ENCODE data around the gene CCN5. TPM values are rescaled to one million over a fixed set of nuclear protein-coding genes. Genes with fewer than 3 reads are reported as not detected.

CCN5 gene
- total RNA-seq, 1 donor from 2014 or later, result not detected

DNA sequence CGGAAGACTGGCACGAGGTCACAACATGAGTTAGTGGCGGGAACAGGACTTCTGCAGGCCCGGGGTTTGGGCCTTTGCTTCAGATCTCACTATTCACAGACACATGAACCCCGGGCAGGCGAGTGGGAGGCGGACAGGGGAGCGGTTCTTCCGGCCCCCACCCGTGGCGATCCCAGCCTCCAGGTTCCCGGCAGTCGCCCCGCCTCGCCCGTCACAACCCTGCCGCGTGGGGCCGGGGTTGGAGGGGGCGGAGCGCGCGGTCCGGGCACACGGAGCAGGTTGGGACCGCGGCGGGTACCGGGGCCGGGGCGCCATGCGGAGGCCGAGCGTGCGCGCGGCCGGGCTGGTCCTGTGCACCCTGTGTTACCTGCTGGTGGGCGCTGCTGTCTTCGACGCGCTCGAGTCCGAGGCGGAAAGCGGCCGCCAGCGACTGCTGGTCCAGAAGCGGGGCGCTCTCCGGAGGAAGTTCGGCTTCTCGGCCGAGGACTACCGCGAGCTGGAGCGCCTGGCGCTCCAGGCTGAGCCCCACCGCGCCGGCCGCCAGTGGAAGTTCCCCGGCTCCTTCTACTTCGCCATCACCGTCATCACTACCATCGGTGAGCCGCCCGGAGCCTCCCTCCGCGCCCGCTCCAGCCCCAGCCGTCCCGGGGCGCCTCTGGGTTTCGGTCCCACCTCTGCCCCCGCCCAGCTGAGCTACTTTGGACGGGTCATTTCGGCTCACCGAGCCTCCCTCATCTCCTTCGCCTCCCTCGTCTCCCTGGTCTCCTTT is 30.6 kb downstream of the CCN5 start, which contains the start of gene KCNK15:
TSS of gene KCNK15 (plus strand) at position 268 of the 769 bp plus-strand sequence. CDS start at position 314, 46 bp downstream.
- Mint-ChIP-seq H3K4me3 (ENCODE audit: unreplicated experiment) (peak within 1 kb of the TSS; percentile 42), H3K4me1 (ENCODE audit: unreplicated experiment) (peaks cover 3% of the 10 kb centered on the region), H3K27me3 (ENCODE audit: unreplicated experiment) (peaks cover 15% of the 10 kb centered on the region), H3K9me3 (ENCODE audit: unreplicated experiment) (no peaks in the 10 kb centered on the region), H3K36me3 (ENCODE audit: low read depth, unreplicated experiment) (no peaks in the 10 kb centered on the region), H3K27ac (ENCODE audit: unreplicated experiment) (no peak within 1 kb of the TSS)
- peak; percentile 30 for DNase-seq (ENCODE audit: low spot score)
- TF ChIP-seq, protein P1, sequence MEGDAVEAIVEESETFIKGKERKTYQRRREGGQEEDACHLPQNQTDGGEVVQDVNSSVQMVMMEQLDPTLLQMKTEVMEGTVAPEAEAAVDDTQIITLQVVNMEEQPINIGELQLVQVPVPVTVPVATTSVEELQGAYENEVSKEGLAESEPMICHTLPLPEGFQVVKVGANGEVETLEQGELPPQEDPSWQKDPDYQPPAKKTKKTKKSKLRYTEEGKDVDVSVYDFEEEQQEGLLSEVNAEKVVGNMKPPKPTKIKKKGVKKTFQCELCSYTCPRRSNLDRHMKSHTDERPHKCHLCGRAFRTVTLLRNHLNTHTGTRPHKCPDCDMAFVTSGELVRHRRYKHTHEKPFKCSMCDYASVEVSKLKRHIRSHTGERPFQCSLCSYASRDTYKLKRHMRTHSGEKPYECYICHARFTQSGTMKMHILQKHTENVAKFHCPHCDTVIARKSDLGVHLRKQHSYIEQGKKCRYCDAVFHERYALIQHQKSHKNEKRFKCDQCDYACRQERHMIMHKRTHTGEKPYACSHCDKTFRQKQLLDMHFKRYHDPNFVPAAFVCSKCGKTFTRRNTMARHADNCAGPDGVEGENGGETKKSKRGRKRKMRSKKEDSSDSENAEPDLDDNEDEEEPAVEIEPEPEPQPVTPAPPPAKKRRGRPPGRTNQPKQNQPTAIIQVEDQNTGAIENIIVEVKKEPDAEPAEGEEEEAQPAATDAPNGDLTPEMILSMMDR (IDR thresholded peaks at IDR 0.05; ENCODE audit: unreplicated experiment), result no peak

DNA sequence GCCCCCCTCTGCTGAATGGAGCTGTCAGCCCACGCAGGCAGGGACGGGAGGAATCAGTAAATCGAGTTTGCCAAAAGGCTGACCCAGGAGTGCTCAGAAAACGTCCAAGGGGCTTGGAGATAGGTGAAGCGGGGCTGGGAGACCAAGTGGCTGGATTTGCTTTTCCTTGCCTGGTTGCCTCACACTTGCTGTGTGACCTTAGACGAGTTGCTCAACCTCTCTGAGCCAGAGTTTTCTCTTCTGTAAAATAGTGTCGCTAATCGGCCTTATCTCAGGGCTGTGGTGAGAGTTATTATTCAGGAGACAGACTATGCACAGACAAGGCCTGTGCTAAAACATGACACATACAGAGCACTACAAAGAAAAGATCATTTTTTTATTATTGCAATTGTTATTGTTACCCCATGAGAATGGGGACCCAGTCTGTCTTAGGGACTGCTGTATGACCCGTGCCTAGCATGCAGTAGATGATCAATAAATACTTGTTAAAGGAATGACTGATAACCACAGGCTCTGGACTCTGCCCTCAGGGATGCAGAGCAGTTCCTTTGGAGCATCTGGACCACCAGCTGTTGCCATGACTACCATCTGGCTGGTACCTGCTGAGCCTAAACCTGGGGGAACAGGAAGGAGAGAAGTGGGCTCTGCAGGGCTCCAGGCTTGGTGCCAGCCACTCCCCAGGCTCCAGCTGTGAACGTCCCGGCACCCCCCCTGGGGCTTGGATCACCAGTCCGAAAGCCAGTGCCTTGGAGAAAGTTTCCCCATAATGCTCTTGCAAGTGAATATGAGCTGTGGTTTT is 31.4 kb downstream of the CCN5 start:
- Mint-ChIP-seq H3K4me3 (ENCODE audit: unreplicated experiment) (no peak overlapping the region), H3K27me3 (ENCODE audit: unreplicated experiment) (peaks cover 17% of the 10 kb centered on the region), H3K36me3 (ENCODE audit: low read depth, unreplicated experiment) (no peaks in the 10 kb centered on the region), H3K4me1 (ENCODE audit: unreplicated experiment) (peaks cover 3% of the 10 kb centered on the region), H3K27ac (ENCODE audit: unreplicated experiment) (no peak overlapping the region), H3K9me3 (ENCODE audit: unreplicated experiment) (no peaks in the 10 kb centered on the region)
- TF ChIP-seq, protein P1 (IDR thresholded peaks at IDR 0.05; ENCODE audit: unreplicated experiment), result no peak
- DNase-seq (ENCODE audit: low spot score), result no peak

DNA sequence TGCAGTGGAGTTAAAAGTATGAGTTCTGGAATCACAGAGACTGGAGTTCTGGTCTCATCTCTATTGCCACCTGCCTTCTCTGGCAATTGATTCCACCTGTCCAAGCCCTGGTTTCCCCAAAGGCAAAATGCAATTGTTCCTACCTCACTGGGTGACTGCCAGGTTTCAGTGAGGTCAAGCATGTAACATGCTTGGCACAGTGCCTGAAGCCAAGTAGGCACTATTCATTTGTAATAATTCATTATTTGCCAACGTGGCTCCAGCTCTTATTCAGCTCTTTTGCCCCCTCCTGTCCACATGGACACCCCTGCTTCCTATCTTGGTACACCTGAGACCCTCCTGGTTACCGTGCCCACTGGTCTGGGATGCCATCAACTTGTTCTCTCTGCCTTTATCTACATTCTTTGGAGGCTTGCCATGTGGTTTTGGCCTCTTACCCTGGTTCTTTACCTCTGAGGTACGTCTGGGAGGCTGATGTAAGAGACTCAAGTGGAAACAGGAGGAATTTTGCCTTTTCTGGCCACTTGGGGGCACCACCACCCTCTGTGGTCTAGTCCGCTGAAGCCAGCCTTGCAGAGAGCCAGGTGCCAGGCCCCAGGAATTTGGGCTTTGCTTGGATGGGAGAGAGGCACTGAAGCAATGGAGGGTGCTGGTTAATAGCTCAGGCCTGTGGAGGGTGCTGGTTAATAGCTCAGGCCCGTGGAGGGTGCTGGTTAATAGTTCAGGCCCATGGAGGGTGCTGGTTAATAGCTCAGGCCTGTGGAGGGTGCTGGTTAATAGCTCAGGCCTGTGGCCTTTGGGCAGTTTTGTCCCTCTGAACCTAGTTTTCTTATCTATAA is 32.2 kb downstream of the CCN5 start:
- H3K36me3 Mint-ChIP-seq (ENCODE audit: low read depth, unreplicated experiment), result no peaks in the 10 kb centered on the region
- H3K4me1 Mint-ChIP-seq (ENCODE audit: unreplicated experiment), result peaks cover 3% of the 10 kb centered on the region
- peaks cover 17% of the 10 kb centered on the region for H3K27me3 Mint-ChIP-seq (ENCODE audit: unreplicated experiment)
- peak; percentile 82 for DNase-seq (ENCODE audit: low spot score)
- no peaks in the 10 kb centered on the region for H3K9me3 Mint-ChIP-seq (ENCODE audit: unreplicated experiment)
- TF ChIP-seq, protein P1 (IDR thresholded peaks at IDR 0.05; ENCODE audit: unreplicated experiment), result peak; percentile 65
- H3K27ac Mint-ChIP-seq (ENCODE audit: unreplicated experiment), result no peak overlapping the region
- no peak overlapping the region for H3K4me3 Mint-ChIP-seq (ENCODE audit: unreplicated experiment)

DNA sequence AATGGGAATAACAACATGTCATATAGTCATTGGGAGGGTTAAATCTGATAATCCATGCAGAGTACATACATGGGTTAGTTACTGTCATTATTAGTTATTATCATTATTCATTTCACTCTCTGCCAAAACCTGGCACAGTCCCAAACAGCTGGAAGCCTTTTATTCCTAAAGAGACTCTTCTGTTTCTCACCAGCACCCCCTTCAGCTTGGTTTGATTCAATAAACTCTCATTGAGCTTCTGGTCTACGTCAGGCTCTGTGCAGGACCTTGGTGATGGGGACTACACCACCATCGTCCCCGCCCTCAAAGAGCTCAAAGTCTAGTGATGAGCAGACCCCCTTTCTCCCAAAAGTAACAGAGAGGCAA is 32.8 kb downstream of the CCN5 start:
- peaks cover 17% of the 10 kb centered on the region for H3K27me3 Mint-ChIP-seq (ENCODE audit: unreplicated experiment)

More for the DNA sequence above, 32.8 kb downstream of the CCN5 start:
- Mint-ChIP-seq H3K27ac (ENCODE audit: unreplicated experiment) (no peak overlapping the region), H3K9me3 (ENCODE audit: unreplicated experiment) (no peaks in the 10 kb centered on the region), H3K4me1 (ENCODE audit: unreplicated experiment) (peaks cover 3% of the 10 kb centered on the region), H3K36me3 (ENCODE audit: low read depth, unreplicated experiment) (no peaks in the 10 kb centered on the region), H3K4me3 (ENCODE audit: unreplicated experiment) (no peak overlapping the region)
- DNase-seq (ENCODE audit: low spot score), result no peak
- TF ChIP-seq, protein P1 (IDR thresholded peaks at IDR 0.05; ENCODE audit: unreplicated experiment), result no peak

Measured in endothelial cell (in vitro differentiated cells).